ENCODE measurements around the gene ZKSCAN4.

The ZKSCAN4 gene

GRCh38 chr6:28252009-28252975 is at the start of gene ZKSCAN4:
ZKSCAN4 (minus strand) TSS chr6:28252269; CDS start chr6:28251980, 289 bp downstream.
- DNase-seq (ENCODE audit: low read depth in 2 of 2) = peak; percentile 47 to 69

DNA sequence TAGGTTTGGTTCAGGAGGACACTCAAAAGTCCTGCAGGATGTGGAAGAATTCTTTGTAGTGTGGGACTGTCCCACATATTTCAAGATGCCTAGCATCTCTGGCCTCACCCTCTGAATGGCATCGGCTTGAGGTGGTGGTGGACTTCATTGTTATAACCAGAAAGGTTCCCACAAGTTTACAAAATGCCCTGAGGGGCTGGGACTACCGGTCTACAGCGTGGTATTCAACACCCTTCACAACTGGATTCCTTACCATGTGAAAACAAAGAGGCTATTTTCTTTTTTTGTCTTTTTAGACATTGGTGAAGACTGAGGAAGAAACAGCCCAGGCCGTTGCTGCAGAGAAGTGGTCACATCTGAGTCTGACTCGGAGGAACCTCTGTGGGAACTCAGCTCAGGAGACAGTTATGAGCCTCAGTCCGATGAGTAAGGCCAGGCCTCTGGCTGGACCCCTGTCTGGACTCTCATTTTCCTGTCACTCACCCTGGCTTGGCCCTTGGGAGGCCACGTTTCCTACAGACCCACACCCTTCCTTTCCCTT is 44.5 kb upstream of the ZKSCAN4 start:
- no peak for DNase-seq (ENCODE audit: low read depth in 2 of 2)

DNA sequence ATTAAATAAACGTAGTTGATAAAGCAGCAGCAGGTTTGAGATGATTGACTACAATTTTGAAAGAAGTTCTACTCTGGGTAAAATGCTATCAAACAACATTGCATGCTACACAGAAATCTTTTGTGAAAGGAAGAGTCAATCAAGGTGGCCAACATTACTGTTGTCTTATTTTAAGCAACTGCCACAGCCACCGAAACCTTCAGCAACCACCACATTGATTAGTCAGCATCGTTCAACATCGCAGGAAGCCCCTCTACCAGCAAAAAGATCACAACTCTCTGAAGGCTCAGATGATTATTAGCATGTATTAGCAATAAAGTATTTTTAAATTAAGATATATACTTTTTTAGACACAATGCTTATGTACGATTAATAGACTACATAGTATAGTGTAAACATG is 43.3 kb upstream of the ZKSCAN4 start:
- no peak for DNase-seq (ENCODE audit: low read depth in 2 of 2)

DNA sequence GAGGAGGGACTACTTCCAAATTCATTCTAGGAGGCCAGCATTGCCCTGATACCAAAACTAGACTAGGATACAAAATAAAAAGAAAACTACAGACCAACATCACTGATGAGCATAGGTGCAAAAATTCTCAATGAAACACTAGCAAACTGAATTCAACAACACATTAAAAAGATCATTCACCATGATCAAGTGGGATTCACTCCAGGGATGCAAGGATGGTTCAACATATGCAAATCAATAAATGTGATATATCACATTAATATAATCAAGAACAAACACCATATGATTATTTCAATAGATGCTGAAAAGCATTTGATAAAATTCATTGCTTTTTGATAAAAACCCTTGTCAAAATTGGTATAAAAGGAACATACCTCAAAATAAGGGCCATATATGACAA is 39.5 kb upstream of the ZKSCAN4 start:
- DNase-seq (ENCODE audit: low read depth in 2 of 2) = no peak

DNA sequence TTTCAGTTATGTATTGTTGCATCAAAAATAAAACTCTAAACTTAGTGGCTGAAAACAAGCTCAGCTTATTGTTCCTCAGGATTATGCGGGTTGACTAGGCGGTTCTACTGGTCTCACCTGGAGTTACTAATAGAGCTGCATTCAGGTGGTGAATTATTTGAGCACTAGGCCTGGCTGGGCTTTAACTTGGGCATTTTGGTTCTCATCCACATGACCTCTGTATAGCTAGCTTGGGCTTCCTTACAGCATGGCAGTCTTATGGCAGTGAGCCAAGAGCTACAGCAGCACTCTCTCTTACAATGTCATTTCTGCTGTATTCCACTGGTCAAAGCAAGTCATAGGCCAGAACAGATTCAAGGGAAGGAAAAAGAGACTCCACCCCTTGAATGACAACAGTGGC is 30.9 kb upstream of the ZKSCAN4 start:
- DNase-seq (ENCODE audit: low read depth in 2 of 2) = no peak

DNA sequence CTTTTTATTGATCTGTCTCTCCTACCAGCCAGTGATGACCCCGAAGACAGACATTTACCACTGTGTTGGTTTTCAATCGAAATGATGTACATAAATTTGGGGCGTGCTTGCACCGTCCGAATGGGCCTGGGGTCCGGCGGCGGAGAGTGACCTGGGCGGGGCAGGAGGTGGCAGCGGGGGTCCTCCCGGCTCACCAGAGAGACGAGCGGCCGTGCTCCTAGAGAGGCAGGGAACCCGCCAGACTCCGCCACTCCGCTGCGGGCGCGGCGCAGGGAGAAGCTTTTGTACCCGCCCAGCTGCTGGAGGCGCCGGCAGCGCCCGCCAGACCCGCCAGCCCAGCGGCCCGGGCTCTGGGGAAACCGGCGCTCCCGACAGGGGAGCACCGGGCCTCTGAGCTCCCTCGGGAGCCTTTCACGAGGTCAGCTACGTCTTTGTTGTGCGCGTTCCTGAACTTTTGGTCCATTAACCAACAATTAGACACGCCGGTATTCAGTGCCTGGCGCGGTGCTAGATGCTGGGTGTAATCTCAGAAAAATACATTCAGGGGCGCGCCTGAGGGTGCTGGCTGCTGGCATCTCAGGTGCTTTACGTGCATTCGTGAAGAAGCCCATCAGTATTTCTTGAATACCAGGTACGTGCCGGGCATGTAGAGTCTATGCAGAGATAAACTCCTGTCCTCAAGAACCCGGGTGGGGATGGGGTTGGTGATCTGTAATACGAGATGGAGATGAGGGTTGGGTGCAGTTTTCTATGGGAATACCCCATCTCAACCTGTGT is 29.4 kb upstream of the ZKSCAN4 start, which contains the start of gene PGBD1:
PGBD1 (plus strand) TSS at position 285 of the 777 bp plus-strand sequence. CDS start 2,242 bp downstream, outside the sequence.
- peak; percentile 57 to 63 for DNase-seq (ENCODE audit: low read depth in 2 of 2)

GRCh38 chr6:28280595-28281287 is 28.7 kb upstream of the ZKSCAN4 start:
- DNase-seq (ENCODE audit: low read depth in 2 of 2) = no peak

DNA sequence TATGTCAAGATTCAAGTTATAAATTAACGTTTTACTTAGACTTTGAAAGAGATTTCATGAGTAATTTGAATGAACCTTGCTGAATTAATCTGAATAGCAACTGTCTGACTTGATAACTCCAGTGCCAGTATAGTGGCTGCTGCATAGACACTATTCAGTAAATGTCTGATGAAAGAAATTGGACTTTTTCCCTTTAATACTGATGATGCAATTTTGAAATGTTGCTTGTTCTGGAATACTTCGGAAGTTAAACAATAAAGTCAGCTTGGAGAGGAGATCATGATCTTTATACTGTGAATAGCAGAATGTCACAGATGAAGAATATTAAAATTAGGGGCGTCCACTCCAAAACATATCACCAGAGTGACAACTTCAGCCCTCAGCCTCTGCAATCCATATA is 25.7 kb upstream of the ZKSCAN4 start:
- no peak for DNase-seq (ENCODE audit: low read depth in 2 of 2)

- no peak for DNase-seq (ENCODE audit: low read depth in 2 of 2)
Measured at GRCh38 chr6:28274888-28275287, 22.8 kb upstream of the ZKSCAN4 start.

DNA sequence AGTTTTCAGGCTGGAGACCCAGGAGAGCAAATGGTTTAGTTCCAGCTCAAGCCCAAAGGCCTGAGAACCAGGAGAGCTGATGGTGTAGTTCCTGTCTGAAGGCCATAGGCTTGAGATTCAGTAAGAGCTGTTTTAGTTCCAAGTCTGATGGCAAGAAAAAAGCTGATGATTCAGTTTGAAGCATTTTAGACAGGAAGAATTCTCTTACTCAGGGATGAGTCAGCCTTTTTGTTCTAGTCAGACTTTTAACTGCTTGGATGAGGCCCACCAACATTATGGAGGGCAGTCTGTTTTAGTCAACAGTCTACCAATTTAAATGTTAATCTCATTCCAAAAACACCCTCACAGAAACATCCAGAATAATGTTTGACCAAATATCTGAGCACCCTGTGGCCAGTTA is 17.4 kb upstream of the ZKSCAN4 start:
- no peak for DNase-seq (ENCODE audit: low read depth in 2 of 2)

- no peak for DNase-seq (ENCODE audit: low read depth in 2 of 2)
Measured at GRCh38 chr6:28267695-28268059, 15.6 kb upstream of the ZKSCAN4 start.

GRCh38 chr6:28266962-28267694 is 15.1 kb upstream of the ZKSCAN4 start, which contains the start of gene ZSCAN26:
ZSCAN26 (plus strand) TSS chr6:28267143; CDS start chr6:28271920, 4,777 bp downstream.
- peak; percentile 61 to 79 for DNase-seq (ENCODE audit: low read depth in 2 of 2)

DNA sequence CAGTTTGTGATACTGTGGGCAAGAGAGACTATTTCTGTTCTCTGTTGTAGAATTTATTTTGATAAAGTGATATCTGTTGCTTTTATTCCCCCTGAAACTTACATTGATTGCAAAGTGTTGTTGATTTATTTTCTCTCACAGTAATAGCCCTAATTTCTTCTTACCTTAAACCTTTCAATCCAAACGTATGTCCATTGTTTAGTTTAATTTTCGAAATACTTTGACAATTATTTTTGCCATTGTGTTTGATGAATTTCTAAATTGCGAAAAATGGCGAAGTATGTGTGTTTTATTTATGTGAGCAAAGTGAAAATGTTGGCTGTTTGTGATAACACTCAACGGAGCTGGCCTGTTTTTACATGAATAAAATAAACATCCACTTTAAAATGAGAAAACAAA is 14.5 kb upstream of the ZKSCAN4 start:
- no peak for DNase-seq (ENCODE audit: low read depth in 2 of 2)

DNA sequence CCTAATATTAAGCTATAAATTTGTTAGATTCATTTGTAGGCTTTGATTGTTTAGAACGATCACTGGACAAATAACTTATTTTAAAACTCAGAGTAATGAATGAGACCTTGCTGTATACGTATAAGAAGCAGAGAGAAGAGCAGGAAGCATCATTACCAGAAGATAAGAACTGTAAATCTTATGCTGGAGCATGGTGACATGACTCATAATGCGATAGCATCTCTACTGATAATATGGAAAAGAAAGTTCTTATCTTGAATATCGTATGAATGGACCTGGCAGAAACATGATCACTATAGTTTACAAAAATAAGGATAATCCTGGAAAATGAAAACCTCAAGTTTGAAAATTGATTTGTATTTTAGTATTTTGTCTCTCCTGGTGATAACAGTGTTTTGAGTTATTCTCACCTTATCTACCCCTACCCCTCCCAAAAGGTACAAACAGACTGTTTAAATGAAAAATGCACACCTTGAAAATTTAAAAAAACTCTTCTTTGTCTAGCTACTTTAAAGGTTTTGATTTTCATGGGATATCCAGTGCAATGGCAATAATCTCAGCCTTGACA is 12.8 kb upstream of the ZKSCAN4 start:
- DNase-seq (ENCODE audit: low read depth in 2 of 2) = no peak

- no peak for DNase-seq (ENCODE audit: low read depth in 2 of 2)
Measured at GRCh38 chr6:28263922-28264321, 11.9 kb upstream of the ZKSCAN4 start.

DNA sequence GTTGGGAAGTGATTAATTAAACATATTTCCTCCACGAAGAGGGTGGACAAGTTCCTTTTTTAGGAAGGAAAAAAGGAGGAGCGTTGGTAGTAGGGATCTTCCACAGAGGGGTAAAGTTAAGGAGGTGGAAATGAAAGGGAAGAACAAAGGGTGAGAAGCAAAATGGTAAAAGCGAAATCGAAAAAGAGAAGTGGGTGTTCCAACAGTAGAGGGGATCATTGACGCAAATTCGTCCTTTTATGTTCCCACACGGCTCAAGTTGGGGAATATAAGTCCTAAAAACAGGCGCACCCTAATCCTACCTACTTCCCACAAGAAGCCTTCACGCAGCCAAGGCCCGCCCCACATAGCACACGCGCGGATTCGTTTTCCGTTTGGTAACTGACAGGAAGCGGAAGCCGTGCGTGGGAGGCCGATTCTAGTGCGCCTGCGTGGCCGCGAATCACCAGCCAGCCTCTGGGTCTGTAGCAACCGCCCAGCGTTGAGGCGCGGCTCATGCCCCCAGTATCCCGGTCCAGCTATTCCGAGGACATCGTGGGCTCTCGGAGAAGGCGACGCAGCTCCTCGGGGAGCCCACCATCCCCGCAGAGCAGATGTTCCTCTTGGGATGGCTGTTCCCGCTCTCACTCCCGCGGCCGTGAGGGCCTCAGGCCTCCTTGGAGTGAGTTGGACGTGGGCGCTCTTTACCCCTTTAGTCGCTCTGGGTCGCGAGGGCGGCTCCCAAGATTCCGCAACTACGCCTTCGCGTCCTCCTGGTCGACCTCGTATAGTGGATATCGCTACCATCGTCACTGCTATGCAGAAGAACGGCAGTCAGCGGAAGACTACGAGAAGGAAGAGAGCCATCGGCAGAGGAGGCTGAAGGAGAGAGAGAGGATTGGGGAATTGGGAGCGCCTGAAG is 7.1 kb upstream of the ZKSCAN4 start, which contains the start of gene NKAPL:
NKAPL (plus strand) TSS at position 421 of the 901 bp plus-strand sequence; CDS start at position 496, 75 bp downstream.
- peak; percentile 46 to 54 for DNase-seq (ENCODE audit: low read depth in 2 of 2)

DNA sequence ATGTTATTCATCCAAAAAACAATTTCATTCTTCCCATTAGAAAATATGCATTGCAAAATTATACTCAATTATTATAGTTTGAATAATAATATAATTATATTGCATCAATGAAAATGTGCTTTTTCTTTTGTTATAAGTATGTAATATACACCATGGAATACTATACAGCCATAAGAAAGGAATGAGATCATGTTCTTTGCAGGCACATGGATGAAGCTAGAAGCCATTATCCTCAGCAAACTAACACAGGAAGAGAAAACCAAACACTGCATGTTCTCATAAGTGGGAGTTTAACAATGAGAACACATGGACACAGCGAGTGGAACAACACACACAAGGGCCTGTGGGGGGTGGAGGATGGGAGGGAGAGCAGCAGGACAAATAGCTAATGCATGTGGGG is 5.0 kb upstream of the ZKSCAN4 start:
- no peak for DNase-seq (ENCODE audit: low read depth in 2 of 2)

GRCh38 chr6:28254121-28254519 is 2.1 kb upstream of the ZKSCAN4 start:
- DNase-seq (ENCODE audit: low read depth in 2 of 2) = no peak

- DNase-seq (ENCODE audit: low read depth in 2 of 2) = peak; percentile 14 to 20
Measured at GRCh38 chr6:28251661-28252008, 434 bp downstream of the ZKSCAN4 start.
